SK-N-MC (cell line): ENCODE data around the gene C1orf50.

Experiments
- EZH2 ChIP-seq: fragments of 200-600 bp; sonication (generic); IDR thresholded peaks from one replicate; pipeline ENCODE4 v1.6.1; 2017; ENCODE audit warnings: antibody characterized with exemption
- POLR2AphosphoS5 ChIP-seq: IDR thresholded peaks from 2 replicates; pipeline ENCODE4 v1.6.1; 2012; ENCODE audit warnings: mild to moderate bottlenecking, low read depth, low read length, borderline replicate concordance

DNA sequence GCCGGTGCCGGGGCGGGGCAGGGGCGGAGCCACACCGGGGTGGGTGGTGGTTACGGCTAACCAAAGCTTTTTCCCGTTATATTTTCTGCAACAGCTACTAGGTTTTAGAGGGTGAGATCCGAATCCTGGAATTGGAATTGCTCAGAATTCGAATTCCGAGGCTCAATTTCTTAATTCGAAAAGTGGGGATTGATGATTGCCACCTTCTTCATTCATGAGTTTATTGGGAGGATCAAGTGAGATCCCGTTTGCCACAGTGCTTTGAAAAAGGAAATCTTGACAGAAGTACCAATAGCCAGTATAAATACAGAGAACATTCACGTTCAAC lies 50.4 kb downstream of the C1orf50 start:
- TF ChIP-seq POLR2AphosphoS5 (no peak), EZH2 (no peak)
